IPS-18c (cell line): Measurements from ENCODE around the gene NOB1.
A peak's percentile ranks its signal among the peaks of the same experiment; 100 is the strongest.
"Not testable (repeated sequence)": the region's sequence is repeated elsewhere in the genome, so short reads cannot be mapped to it uniquely, and the experiment has no call there.

ENCODE experiments used
- H3K4me3 ChIP-seq: 2 replicates; pipeline ENCODE4 v1.7.0; 2013; ENCODE audit warnings: low read depth, mild to moderate bottlenecking, low read length, moderate library complexity; ENCODE audit not compliant: insufficient read depth
- H3K9me3 ChIP-seq: one replicate; pipeline ENCODE4 v1.6.1; 2013; ENCODE audit warnings: mild to moderate bottlenecking, low read length, moderate library complexity; ENCODE audit not compliant: control insufficient read depth, insufficient read depth

The NOB1 gene

DNA sequence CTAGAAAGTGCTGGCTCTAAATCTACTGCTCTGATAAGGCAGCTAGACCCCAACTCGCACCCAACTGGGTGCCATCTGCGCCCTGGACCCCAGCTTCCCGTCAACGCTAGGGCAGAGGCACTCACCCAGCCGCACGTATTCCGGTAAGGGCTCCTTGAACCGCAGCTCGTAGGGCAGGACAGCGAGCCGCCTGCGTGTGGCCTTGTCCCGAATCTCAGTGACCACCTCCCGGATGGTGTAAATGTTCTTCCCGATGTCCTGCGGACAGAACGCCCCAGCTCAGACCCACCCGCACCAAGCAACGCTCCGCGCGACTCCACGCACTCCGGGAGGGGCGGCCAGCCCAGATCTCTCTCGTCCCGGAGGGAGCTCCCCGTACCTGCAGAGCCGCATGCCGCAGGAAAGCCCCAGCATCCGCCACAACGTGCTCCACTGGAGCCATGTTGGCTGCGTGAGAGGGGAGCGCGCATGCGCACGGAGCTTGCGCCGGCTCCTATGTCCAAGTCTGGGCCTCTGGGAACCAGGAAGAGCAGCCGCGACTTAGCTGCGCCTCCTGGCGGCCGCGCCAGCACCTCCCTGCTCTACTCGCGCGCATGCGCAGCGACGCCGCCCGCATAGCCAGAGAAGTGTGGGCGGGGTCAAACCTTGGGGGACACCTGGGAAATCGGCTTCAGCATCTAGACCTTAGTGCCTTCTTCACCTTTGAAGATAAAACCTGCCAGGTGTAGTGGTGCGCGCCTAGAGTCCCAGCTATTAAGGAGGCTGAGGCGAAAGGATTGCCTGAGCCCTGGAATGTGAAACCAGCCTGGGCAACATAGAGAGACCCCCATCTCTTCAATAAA is at the start of gene NOB1:
Gene NOB1 (minus strand): TSS at position 458 of the 842 bp plus-strand sequence. CDS start 16 bp downstream, at position 442.
- Histone ChIP-seq H3K9me3 (no peaks in the 10 kb centered on the region), H3K4me3 (peak within 1 kb of the TSS; percentile 100)

DNA sequence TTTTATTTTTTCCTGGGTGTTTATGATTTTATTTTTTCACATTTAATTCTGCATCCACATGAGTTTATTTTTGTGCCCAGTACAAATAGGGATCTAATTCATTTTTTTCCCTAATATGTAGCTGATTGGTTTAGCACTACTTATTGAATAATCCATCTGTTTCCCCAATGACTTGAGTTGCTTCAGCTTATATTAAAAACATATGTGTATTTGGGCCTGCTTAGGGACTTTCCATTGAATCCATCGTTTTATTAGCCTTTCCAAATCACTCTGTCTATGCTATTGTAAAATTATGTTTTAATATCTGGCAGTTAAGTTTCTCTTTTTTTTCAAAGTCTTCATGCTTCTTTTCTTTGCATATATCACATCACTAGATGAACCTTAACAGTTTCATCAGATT is 49.6 kb upstream of the NOB1 start:
- Histone ChIP-seq H3K4me3 (no peak overlapping the region), H3K9me3 (no peaks in the 10 kb centered on the region)

DNA sequence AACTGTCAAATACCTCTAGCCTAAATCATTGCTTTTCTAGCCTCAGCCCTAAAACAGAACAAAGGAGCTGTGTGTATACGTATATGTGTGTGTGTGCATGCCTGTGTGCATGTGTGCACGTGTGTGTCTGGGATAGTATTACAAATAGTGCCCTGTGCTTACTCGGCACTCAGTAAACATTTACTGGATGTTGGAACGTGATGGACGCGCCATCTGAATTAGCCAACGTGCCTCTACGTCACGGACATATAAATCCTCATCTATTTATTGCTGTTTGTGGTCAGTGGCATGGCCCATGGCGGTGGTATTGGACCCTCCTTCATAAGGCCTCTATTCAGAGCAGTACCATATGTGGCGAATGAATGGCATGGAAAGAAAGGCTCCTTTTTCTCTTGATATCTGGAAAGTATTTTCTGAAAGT is 44.9 kb upstream of the NOB1 start:
- Histone ChIP-seq H3K4me3 (no peak overlapping the region), H3K9me3 (no peaks in the 10 kb centered on the region)

DNA sequence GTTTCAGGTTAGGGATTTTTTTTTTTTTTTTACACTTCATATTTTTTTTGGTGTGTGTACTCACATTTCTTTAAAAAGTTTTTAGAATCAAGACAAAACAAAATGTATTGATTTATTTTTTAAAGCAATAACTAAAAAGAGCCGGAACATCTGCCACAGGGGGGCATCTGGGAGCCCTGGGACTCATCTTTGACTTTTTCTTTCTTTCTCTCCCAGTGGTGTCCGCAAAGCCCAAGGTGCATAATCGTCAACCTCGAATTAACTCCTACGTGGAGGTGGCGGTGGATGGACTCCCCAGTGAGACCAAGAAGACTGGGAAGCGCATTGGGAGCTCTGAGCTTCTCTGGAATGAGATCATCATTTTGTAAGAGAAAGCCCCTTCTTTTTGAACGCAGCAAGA is 43.7 kb upstream of the NOB1 start:
- Histone ChIP-seq H3K4me3 (no peak overlapping the region), H3K9me3 (no peaks in the 10 kb centered on the region)

DNA sequence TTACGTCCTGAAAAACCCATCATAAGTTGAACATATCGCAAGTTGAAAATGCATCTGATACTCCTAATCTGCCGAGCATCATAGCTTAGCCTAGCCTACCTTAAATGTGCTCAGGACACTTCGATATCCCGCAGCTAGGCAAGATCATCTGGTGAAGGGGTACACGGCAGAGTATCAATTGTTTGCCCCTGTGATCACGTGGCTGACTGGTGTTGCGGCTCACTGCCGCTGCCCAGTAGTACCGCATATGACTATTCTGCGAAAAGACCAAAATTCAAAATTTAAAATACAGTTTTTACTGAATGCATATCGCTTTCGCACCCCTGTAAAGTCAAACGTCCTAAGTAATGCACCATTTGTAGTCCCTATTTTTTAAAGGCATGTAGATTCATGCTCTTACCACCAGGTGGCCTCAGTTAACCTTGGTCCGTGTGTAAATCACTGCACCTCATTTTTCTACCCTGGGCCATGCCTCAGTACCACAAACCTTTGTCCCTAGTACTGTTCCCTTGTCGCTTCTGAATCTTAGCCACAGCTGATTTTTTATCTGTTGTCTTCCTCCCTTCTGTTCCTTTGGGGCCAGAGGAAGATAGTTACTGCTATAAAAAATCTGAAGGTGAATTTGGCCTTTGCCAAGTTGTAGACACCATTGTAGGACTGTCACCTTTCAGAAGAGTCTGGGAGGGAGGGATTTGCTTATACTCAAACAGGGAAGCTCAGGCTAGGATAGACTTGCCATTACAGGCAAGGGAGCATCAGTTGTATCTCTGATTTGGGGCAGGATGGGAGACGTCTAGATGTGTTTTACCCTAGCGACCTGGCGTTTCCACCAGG is 41.8 kb upstream of the NOB1 start:
- no peak overlapping the region for H3K4me3 ChIP-seq

DNA sequence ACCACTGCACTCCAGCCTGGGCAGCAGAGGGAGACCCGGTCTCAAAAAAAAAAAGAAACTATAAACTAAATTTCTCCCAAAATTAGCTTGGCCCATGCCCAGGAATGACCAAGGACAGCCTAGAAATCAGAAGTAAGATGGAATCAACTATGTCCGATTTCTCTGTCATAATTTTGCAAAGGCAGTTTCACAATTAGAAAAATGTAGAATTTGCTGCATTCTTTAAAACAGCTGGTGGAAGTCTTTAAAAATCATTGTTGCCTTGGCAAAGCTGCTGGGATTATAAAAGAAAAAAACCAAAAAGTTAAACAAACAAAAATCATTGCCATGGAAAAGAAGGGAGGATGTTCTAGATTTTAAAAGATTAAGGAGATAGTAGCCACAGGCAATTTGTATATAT is 39.8 kb upstream of the NOB1 start:
- Histone ChIP-seq H3K9me3 (no peaks in the 10 kb centered on the region), H3K4me3 (no peak overlapping the region)

More for the DNA sequence above, 41.8 kb upstream of the NOB1 start:
- H3K9me3 ChIP-seq, result no peaks in the 10 kb centered on the region

DNA sequence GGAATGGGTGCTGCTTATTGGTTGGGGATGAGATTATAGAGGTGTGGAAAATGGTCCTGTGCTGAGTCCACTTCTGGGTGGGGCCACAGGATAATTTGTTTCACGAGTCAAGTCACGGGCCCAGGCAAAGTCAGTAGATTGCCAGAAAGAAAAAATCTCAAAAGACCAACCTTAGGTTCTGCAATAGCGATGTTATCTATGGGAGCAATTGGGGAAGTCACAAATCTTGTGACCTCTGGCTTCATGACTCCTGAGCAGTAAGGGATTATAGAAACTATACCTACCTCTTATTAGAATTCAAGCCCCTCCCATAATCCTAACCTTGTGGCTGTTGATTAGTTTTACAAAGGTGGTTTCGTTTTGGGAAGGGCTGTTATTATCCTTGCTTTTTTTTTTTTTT is 38.8 kb upstream of the NOB1 start:
- no peaks in the 10 kb centered on the region for H3K9me3 ChIP-seq
- H3K4me3 ChIP-seq, result no peak overlapping the region

DNA sequence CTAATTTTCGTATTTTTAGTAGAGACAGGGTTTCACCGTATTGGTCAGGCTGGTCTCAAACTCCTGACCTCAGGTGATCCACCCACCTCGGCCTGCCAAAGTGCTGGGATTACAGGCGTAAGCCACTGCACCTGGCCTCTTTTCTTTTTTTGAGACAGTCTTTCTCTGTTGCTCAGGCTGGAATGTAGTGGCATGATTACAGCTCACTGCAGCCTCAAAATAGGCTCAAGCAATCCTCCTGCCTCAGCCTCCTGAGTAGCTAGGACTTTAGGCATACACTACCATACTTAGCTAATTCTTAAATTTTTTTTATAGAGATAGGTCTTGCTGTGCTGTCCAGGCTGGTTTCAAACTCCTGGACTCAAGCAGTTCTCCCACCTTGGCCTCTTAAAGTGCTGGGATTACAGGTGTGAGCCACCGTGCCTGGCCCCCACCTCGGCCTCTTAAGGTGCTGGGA is 36.7 kb upstream of the NOB1 start:
- not testable (repeated sequence) for H3K9me3 ChIP-seq, H3K4me3 ChIP-seq

DNA sequence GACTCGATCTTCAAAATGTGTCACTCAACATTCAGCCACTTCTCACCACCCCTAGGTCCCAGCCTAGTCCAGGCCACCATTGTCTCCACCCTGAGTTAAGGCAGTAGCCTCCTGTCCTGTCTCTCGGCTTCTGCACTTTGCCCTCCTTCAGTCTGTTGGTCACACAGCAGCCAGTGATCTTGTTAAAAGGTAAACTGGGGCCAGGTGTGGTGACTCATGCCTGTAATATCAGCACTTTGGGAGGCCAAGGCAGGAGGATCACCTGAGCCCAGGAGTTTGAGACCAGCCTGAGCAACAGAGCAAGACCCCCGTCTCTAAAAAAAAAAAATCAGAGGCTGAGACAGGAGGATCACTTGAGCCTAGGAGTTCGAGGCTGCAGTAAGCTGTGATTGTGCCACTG is 33.2 kb upstream of the NOB1 start:
- Histone ChIP-seq H3K9me3 (no peaks in the 10 kb centered on the region), H3K4me3 (no peak overlapping the region)

DNA sequence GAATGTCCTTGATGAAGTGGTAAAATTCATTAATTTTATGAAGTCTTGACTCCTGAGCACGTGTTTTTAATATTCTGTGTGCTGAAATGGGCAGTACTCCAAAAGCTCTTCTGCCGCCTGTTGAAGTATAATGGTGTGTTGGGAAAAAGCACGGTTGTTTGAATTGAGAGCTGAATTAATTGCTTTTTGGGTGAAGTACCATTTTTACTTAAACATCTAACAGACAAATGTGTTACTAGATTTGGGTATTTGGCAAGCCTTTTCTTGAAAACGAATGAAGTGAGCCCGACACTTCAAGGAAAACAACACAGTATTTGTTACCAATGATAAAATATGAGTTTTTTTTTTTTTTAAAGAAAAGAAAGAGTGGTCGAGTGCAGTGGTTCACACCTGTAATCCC is 29.9 kb upstream of the NOB1 start:
- no peak overlapping the region for H3K4me3 ChIP-seq
- H3K9me3 ChIP-seq, result peaks cover 2% of the 10 kb centered on the region

DNA sequence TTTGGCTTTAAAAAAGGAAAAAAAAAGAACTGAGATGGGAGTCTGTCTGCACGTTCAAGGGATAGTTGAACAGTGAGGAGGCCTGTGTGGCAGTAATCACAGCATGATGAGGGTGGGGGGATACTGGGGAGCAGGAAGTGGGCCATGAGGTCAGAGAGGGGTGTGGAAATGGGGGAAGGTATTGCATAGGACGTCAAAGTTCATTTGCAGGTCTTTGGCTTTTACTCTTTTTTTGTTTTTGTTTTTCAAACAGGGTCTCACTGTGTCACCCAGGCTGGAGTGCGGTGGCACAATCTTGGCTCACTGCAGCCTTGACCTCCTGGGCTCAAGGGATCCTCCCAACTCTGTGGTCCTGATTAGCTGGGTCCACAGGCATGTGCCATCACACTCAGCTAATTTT is 26.4 kb upstream of the NOB1 start:
- H3K4me3 ChIP-seq, result no peak overlapping the region
- peaks cover 2% of the 10 kb centered on the region for H3K9me3 ChIP-seq

DNA sequence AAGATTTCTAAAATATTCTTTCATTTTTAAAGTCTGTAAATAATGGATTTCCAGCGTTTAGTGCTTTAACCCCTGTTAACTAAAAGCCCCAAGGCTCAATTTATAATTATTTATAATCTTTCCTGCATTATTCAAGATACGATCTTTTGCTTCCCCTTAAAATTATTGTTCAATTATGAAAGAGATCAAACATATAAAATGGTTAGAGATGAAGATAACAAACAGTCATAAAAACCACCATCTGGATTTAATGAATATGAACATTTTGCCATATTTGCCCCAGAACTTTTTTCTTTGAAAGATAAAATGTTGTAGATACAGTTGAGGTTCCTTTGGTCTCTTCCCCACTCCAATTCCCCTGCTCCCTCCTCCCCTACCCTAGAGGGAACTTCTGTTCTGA is 25.0 kb upstream of the NOB1 start:
- Histone ChIP-seq H3K9me3 (peaks cover 2% of the 10 kb centered on the region), H3K4me3 (no peak overlapping the region)

DNA sequence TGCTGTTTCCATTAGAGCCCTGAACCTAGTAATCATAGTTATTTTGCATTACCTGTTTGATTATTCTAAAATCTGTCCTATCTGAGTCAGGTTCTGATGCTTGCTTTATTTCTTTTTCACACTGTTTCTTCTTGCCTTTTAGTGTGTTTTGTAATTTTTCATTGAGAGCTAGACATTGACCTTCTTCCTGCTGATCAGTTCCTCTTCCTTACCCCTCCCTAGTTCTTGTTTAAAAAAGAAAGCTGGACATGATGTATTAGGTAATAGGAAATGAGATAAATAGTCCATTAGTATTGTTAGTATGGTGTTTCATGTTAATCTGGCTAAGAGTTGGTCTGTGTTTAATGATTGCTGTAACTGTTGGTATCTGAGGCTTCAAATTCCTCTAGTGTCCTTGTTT is 20.8 kb upstream of the NOB1 start:
- peaks cover 2% of the 10 kb centered on the region for H3K9me3 ChIP-seq
- H3K4me3 ChIP-seq, result no peak overlapping the region

DNA sequence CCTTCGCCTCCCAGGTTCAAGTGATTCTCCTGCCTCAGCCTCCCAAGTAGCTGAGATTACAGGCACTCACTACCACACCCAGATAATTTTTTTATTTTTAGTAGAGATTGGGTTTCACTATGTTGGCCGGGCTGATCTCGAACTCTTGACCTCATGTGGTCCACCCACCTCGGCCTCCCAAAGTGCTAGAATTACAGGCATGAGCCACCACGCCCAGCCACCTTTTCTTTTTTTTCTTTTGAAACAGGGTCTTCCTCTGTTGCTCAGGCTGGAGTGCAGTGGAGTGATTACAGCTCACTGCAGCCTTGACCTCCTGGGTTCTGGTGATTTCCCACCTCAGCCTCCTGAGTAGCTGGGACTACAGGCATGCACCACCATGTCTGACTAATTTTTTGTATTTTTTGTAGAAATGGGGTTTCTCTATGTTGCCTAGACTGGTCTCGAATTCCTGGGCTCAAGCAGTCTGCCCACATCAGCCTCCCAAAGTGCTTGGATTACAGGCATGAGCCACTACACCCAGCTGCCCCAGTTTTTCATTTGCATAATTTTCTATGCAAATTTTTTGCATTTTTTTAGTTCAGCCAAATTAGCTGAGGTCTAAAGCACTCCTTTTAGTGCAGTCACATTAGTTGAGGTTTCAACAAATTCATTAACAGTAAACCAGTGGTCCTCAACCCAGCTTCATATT is 18.7 kb upstream of the NOB1 start:
- Histone ChIP-seq H3K4me3 (no peak overlapping the region), H3K9me3 (no peaks in the 10 kb centered on the region)

DNA sequence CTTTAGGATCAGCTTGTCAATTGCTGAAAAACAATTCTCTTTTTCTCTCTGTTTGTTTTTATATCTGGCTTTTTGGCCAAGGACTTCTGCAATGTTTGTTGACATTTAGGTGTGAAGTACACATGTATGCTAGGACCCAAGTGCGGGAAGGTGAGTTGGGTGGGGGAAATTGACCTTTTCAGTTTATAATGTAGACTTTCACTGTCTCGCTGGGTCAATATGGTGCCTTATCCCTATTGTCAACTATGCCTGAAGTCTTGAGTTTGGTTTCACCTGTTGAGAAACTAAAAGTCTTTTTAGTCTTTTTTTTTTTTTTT is 16.9 kb upstream of the NOB1 start:
- Histone ChIP-seq H3K9me3 (no peaks in the 10 kb centered on the region), H3K4me3 (no peak overlapping the region)

DNA sequence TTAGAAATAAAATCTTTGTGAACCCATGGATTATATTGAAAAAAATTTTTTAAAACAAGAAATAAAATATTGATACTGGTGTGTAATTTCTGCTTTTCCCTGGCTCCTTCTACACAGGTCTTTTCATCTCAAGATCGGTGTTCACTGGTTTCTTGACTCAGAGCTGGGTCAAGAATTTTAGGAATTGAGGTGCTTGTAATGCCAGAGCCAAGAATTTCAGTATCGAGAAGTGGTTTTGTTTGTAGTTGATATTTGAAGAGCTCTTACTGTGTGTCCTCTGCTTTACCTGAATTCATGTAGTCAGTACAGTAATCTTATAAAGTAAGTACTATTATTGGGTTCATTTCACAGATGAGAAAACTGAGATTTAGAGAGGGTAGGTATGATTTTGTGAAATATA is 14.7 kb upstream of the NOB1 start:
- H3K4me3 ChIP-seq, result no peak overlapping the region
- H3K9me3 ChIP-seq, result no peaks in the 10 kb centered on the region

DNA sequence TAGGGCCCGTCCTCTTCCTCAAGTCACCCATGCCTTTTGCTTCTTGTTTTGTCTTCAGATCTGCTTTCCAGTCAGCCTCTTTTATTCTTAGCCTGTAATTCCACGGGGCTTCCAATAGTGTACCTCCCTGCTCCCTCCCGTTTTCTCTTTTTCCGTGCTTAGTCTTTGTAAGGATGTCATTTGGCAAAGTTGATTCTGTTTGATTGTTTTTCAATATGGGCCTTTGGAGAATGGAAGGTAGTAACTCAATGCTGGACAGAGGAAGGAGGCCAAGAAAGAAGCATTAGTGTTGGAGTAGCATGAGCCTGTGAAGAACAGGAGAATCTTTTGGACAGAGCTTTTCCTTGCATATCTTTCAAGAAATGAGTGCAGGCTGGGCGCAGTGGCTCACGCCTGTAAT is 13.9 kb upstream of the NOB1 start:
- H3K9me3 ChIP-seq, result peaks cover 2% of the 10 kb centered on the region
- H3K4me3 ChIP-seq, result no peak overlapping the region
